Measurements from ENCODE around the gene SLC22A4. TPM values are rescaled to one million over a fixed set of nuclear protein-coding genes. Genes with fewer than 3 reads are reported as not detected.

The SLC22A4 gene
- total and polyA plus RNA-seq, 2 of the 8 experiments (the other 6 are each of a cell fraction or from before 2014, with no cell fraction given) = 0.45 to 0.60 TPM

DNA sequence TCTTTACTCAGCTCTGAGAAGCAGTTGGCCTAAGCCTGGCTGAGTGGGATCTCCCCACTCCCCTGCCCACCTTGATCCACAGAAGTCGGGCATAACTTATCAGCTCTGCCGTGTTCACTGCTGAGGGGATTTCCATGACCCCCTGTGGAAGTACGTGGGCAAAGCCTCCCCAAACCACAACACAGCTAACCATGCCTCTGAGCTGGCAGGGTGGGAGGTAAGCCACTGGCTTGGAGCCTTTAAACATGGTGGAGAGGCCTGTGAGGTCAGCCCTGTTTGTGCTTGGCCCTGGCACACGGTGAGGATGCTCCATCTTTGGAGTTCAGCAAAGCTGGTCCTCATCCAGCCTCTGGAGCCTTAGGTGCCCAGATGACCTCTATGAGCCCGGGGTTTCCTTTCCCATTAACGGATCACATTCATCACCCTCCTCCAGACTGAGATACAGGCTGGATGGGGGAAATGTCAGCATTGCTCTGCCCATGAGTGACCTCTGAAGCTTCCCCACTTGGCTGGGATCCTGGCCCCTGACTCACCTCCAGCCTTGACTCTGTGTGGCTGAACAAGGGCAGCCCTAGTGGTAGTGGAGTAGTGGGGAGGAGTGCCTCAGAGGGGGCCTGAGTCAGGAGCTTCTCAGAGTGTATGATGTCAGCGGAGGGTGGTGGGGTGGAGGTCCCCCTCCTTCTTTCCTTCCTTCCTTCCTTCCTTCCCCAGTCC is 30.5 kb upstream of the SLC22A4 start (continued):
- TF ChIP-seq, protein P1, sequence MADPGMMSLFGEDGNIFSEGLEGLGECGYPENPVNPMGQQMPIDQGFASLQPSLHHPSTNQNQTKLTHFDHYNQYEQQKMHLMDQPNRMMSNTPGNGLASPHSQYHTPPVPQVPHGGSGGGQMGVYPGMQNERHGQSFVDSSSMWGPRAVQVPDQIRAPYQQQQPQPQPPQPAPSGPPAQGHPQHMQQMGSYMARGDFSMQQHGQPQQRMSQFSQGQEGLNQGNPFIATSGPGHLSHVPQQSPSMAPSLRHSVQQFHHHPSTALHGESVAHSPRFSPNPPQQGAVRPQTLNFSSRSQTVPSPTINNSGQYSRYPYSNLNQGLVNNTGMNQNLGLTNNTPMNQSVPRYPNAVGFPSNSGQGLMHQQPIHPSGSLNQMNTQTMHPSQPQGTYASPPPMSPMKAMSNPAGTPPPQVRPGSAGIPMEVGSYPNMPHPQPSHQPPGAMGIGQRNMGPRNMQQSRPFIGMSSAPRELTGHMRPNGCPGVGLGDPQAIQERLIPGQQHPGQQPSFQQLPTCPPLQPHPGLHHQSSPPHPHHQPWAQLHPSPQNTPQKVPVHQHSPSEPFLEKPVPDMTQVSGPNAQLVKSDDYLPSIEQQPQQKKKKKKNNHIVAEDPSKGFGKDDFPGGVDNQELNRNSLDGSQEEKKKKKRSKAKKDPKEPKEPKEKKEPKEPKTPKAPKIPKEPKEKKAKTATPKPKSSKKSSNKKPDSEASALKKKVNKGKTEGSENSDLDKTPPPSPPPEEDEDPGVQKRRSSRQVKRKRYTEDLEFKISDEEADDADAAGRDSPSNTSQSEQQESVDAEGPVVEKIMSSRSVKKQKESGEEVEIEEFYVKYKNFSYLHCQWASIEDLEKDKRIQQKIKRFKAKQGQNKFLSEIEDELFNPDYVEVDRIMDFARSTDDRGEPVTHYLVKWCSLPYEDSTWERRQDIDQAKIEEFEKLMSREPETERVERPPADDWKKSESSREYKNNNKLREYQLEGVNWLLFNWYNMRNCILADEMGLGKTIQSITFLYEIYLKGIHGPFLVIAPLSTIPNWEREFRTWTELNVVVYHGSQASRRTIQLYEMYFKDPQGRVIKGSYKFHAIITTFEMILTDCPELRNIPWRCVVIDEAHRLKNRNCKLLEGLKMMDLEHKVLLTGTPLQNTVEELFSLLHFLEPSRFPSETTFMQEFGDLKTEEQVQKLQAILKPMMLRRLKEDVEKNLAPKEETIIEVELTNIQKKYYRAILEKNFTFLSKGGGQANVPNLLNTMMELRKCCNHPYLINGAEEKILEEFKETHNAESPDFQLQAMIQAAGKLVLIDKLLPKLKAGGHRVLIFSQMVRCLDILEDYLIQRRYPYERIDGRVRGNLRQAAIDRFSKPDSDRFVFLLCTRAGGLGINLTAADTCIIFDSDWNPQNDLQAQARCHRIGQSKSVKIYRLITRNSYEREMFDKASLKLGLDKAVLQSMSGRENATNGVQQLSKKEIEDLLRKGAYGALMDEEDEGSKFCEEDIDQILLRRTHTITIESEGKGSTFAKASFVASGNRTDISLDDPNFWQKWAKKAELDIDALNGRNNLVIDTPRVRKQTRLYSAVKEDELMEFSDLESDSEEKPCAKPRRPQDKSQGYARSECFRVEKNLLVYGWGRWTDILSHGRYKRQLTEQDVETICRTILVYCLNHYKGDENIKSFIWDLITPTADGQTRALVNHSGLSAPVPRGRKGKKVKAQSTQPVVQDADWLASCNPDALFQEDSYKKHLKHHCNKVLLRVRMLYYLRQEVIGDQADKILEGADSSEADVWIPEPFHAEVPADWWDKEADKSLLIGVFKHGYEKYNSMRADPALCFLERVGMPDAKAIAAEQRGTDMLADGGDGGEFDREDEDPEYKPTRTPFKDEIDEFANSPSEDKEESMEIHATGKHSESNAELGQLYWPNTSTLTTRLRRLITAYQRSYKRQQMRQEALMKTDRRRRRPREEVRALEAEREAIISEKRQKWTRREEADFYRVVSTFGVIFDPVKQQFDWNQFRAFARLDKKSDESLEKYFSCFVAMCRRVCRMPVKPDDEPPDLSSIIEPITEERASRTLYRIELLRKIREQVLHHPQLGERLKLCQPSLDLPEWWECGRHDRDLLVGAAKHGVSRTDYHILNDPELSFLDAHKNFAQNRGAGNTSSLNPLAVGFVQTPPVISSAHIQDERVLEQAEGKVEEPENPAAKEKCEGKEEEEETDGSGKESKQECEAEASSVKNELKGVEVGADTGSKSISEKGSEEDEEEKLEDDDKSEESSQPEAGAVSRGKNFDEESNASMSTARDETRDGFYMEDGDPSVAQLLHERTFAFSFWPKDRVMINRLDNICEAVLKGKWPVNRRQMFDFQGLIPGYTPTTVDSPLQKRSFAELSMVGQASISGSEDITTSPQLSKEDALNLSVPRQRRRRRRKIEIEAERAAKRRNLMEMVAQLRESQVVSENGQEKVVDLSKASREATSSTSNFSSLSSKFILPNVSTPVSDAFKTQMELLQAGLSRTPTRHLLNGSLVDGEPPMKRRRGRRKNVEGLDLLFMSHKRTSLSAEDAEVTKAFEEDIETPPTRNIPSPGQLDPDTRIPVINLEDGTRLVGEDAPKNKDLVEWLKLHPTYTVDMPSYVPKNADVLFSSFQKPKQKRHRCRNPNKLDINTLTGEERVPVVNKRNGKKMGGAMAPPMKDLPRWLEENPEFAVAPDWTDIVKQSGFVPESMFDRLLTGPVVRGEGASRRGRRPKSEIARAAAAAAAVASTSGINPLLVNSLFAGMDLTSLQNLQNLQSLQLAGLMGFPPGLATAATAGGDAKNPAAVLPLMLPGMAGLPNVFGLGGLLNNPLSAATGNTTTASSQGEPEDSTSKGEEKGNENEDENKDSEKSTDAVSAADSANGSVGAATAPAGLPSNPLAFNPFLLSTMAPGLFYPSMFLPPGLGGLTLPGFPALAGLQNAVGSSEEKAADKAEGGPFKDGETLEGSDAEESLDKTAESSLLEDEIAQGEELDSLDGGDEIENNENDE (IDR thresholded peaks at IDR 0.05; ENCODE audit: insufficient replicate concordance, low read length) = no peak
- TF ChIP-seq CHD2 (IDR thresholded peaks at IDR 0.05; ENCODE audit: low read length) (no peak), CTBP2 (IDR thresholded peaks at IDR 0.05; ENCODE audit: borderline replicate concordance, insufficient read depth, insufficient read length, low read length) (no peak)
- TF ChIP-seq, protein P2, sequence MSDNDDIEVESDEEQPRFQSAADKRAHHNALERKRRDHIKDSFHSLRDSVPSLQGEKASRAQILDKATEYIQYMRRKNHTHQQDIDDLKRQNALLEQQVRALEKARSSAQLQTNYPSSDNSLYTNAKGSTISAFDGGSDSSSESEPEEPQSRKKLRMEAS (IDR thresholded peaks at IDR 0.05) = no peak

Measured in H1 (cell line).